GM18867 (cell line): ENCODE results near the gene MXRA8.
"Not testable (repeated sequence)": the region's sequence is repeated elsewhere in the genome, so short reads cannot be mapped to it uniquely, and the experiment has no call there.

Source experiments
- ATAC-seq: cut with Tn5 transposase; IDR thresholded peaks from one replicate; pipeline ENCODE4 v1.9.1; 2021; ENCODE audit warnings: mild to moderate bottlenecking, moderate library complexity; ENCODE audit not compliant: unreplicated experiment

The MXRA8 gene

DNA sequence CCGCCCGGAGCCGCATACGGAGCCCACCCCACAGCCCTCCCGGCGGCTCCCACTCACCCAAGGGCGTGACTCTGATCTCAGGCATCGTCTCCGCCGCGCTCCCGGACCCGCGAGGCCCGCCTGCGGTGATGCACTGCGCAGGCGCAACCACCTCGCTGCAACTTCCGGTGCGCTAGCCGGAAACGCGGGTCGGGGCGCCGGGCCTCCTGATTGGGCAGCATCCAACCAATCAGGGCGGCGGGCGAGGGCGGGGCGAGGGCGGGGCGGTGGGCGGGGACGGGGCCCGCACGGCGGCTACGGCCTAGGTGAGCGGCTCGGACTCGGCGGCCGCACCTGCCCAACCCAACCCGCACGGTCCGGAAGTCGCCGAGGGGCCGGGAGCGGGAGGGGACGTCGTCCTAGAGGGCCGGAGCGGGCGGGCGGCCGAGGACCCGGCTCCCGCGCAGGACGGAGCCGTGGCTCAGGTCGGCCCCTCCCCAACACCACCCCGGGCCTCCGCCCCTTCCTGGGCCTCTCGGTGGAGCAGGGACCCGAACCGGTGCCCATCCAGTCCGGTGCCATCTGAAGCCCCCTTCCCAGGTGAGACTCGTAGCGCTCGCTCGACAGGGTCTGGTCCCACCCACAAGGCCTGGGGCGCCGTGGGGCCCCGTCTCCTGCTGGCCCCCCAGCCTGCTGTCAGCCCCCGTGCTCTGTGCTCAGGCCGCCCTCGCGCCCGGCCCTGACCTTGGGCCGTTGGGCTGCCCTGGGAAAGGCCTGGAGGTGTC lies 33.6 kb downstream of the MXRA8 start, which contains the start of the genes CPTP and INTS11:
CPTP (plus strand) TSS at position 279 of the 764 bp plus-strand sequence. CDS start 2,109 bp downstream, outside the sequence.
INTS11 (minus strand) TSS at position 137 of the 764 bp plus-strand sequence; CDS start at position 85, 52 bp downstream.
- ATAC-seq = peak; percentile 64

DNA sequence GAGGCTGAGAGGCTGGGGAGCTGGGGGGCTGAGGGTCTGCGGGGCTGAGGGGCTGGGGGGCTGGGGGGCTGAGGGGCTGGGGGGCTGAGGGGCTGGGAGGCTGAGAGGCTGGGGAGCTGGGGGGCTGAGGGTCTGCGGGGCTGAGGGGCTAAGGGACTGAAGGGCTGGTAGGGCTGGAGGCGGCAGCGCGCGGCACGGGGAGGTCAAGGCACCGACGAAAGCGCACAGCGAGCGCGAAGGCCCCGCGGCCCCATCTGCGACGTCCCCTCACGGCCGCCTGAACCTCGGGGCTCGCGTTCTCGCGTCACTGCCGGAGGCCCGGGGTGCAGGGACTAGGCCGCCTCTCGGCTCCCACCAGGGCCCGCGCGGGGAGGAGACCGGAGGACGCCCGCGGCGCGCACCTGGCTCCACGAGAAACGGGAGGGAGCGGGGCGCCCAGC lies 34.3 kb downstream of the MXRA8 start:
- peak; percentile 25 for ATAC-seq

DNA sequence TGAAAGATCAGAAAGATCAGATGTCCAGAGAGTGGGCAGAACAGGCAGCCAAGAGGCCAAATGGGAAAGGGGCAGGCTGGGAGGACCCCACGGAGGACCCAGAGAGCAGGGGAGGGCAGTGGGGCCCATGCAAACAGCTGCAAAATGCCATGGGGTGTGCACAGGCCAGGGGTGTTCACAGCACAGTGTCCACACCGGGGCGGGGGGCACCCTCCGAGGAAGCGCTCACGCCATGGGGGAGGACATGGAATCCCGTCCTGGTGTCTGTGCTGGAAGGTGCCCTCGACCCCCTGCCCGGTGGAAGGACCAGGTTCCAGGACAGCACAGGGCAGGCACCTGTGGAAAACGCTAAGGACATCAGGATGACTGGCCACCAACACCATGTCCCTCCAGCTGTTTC lies 35.4 kb downstream of the MXRA8 start:
- no peak for ATAC-seq

DNA sequence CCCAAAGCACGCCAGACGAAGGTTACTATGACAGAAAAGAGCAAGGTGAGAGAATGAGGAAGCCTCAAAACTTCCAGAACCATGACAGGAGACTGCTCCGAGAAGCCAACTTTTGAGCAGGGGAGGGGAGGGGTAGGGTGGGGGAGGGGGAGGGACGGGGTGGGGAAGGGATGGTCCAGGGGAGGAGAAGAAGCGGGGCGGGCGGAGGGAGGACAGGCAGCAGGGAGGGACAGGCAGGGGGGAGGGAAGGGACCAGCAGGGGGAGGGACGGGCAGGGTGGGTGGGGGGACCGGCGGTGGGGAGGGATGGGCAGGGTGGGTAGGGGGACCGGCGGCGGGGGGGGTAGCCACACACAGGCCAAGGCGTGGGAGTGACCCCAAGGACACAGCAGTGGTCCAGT lies 35.9 kb downstream of the MXRA8 start:
- no peak for ATAC-seq

DNA sequence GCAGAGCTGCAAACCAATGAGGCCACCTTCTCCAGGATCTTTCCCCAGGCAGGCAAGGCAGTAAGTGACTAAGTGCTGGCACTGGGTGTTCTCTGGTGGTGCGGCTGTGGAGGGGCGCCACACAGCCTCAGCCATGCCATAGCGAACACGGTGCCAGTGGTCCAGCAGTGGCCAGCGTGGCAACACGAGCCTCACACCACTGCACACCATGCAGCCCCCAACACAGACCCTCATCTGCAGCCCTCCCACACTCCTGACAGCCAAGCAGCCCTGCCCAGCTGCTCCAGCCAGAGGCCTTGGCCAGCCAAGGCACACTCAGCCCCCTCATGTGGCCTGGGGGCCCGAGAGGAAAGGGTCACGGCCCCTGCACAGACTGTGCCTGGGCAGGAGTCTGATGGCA lies 36.9 kb downstream of the MXRA8 start:
- ATAC-seq = no peak

DNA sequence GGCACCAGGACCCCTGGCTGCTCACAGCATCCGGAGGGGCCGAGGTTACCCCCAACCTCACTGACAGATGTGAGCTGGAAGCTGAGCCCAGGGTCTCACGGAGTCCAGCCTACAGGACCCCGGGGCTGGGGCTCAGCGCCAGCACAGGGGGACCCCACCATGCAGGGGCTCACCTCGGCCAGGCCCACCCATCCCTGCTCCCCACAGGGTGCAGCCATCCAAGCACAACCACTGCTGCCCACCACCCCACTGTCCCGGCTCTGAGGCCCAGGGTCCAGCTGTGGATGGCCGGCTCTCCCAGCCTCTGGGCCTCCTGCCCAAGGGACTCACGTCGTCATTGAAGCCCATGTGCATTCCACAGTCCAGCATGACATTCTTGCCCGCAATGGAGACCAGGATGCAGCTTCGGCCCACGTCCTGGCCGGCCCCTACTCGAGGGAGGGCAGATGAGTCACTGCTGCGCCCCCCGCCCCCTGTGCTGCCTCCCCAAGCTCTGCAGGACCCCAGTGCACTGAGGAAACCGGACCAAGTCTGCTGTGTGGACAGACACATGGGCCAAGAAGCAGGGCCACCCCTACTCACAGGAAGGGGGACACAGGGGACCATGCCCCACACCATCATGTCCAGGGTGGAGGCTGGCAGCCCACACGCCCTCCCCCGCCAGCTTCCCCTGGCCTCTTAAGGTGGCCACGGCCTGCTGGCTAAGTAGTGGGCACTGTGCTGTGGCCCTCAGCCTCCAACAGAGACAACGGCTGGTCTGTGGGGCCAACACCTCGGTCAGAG lies 37.5 kb downstream of the MXRA8 start:
- no peak for ATAC-seq

DNA sequence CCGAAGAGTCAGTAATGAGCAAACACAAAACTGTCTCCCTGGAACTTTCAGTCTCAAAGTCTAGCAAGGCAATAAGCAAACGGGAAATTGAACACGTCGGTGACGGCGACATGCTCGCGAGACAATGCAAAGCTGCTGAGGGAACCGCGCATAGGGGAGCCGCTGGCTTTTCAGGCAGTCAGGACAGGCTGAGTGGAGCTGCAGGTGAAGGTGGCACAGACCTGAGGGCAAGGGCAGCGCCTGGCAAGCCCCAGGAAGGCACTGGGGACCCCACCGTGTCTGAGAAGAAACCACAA lies 38.8 kb downstream of the MXRA8 start:
- ATAC-seq = no peak

DNA sequence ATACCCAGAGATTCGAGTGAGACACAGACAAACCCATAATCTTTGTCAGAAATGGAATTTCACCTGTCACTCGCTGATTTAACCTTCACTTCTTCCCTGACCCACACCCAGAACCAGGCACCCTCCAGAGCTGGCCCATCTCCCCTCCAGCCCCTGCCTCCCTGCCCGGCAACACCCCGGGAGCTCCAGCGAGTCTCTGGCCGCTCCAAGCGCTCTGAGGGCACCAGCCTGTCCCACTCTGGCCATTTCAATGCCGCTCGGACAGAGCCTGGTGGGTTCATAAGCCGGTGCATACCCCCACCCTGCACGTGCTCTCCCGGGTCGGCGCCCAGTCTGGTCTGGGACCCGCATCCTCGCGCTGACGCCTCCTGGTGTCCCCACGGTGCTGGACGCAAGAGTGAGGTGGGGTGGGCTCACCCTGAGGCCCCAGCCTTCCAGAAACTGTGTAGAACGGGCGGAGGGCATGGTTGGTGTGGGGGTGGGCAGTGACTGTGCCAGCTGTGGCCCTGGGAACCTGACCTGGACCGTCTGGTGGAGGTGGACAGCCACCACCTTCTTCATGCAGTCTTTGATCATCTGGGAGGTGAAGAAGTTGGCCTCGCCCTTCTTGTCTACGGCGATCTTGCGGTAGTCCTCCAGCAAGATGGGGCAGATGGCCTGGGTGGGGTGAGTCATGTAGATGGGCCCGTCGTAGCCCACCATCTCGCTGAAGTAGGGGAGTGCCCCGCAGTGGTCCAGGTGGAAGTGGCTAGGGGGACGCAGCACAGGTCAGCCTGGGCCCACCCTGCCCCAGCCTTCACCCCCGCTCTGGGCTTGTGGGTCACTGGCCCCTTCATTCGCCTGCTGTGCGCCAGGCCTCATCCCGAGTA lies 39.3 kb downstream of the MXRA8 start:
- ATAC-seq = no peak

DNA sequence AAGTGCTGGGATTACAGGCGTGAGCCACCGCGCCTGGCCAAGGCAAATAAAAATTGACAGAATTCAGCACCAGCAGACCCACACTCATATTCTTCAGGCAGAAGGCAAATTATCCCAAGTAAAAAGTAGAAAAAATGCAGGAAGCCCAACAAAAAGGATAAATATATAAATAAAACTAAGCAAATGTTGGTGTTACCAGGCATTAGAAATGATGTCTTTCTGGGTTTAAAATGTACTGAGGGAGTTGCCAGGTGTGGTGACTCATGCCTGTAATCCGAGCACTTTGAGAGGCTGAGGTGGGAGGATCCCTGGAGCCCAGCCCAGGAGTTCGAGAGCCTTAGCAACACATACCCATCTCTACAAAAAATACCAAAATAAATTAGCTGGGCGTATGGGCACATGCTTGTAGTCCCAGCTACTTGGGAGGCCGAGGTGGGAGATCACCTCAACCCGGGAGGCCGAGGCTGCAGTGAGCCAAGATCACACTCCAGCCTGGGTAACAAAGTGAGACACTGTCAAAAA lies 40.2 kb downstream of the MXRA8 start:
- no peak for ATAC-seq

DNA sequence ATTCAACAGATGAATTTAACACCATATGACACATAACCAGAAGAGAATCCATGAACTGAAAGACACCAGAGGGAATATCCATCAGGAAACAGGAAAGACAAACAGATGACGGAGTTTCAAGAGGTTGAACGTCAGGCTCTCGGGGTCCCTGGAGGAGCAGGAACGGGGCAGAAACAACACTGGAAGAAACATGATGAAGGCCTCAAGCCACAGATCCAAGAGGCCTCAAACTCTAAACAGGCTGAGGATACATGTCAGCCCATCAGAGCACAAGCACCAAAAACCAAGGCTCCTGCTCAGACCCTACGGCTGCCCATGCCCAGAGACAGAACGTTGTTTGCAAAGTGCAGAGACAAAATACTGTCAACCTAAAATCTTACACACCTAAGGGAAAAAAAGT lies 40.9 kb downstream of the MXRA8 start:
- no peak for ATAC-seq

DNA sequence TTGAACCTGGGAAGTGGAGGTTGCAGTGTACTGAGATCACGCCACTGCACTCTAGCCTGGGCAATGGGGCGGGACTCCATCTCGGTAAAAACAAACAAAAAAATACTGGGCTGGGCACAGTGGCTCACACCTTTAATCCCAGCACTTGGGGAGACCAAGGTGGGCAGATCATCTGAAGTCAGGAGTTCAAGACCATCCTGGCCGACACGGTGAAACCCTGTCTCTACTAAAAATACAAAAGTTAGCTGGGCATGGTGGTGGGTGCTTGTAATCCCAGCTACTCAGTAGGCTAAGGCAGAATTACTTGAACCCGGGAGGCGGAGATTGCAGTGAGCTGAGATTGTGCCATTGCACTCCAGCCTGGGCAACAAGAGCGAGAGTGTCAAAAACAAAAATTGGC lies 42.2 kb downstream of the MXRA8 start:
- not testable (repeated sequence) for ATAC-seq

DNA sequence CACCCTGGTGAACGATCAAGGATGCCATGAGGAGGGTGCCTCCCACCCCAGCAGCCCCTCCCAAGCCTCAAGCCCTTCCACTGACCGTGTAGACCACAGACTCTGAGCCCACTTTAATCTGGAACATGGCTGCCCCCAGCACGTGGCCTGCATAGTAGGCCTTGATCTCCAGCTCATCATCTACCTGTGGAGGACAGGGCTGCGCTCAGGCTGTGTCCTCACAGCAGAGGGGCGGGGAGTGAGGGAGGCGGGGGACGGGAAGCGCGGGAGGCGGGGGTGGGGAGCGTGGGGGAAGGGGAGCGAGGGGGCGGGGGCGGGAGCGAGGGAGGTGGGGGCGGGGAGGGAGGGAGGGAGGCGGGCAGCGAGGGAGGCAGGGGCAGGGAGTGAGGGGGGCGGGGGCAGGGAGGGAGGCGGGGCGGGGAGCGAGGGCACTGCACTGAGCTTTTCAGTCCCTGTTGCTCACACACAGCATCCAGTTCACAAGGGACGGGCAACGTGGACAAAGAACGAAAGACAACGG lies 42.9 kb downstream of the MXRA8 start:
- no peak for ATAC-seq

DNA sequence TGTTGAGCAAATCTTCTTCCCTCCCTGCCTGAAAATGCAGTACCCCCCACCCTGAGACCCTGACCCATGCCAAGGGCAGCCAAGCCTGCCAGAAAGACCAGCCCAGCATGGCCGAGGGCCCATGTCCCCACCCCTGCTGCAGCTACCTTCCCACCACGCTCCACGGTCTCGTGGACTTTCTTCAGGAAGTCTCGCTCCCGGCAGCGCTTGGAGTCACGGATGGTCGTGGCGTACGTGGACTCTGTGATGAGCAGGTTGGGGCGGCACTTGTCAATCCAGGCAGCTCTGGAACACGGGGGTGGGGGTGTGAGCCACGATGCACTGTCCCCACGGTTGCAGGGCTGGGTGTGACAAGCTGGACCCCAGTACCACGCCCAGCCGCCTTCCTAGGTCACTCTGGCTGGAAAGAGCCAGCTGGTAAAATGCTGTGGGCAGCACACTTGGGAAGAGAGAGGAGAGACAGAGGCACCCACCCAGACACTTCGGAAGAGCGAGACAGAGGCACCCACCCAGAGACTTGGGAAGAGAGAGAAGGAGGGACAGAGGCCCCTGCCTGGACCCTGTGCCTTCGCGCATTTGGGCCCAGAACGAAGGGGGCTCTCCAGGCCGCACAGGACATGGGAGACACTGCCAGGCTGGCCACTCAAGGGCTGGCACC lies 43.5 kb downstream of the MXRA8 start:
- ATAC-seq = no peak

DNA sequence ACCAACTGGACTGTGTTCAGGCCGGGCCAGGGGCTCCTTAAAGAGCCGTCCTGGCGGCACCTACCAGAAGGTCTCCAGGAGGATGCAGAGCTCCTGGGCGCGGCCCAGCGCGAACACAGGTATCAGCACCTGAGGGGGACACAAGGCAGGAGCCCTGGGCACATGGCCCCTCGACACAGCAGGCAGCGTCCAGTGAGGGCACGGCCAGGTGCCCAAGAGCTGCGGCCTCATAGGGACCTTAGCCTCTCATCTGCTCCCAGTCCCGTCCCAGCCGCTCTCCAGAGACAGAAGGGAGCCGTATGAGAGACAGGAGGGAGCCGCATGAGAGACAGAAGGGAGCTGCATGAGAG lies 44.1 kb downstream of the MXRA8 start:
- ATAC-seq = no peak

DNA sequence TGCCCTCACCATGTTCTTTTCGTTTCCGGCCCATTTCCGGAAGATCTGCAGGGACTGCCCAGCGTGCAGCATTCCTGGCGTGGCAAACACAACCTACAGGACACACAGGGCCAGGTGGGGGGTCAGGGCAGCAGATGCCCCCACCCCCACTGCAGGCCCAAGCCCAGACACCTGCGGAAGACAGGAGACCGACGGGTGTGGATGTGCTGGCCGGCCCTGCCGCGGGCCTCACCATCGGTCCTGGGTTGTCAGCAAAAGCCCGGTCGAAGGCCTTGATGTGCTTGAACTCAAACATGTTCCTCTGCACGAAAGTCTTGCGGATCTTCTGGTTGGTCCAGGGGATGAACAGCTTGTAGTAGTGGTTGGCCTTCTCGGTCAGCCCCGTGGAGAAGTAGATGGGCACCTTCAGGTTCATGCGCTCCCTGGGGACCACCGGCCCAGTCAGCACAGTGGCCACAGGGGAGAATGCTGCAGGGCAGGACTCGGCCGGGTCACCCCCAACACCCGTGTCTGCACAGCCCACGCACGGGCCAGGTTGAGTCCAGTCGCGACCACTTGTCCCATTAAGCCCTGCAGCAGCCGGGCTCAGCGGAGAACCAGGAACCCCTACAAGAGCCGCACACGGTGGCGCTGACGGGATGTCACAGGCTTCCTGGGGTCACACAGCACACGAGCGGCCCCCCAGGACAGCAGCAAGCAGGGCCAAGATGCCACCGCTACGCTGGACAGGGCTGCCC lies 44.7 kb downstream of the MXRA8 start:
- ATAC-seq = no peak

DNA sequence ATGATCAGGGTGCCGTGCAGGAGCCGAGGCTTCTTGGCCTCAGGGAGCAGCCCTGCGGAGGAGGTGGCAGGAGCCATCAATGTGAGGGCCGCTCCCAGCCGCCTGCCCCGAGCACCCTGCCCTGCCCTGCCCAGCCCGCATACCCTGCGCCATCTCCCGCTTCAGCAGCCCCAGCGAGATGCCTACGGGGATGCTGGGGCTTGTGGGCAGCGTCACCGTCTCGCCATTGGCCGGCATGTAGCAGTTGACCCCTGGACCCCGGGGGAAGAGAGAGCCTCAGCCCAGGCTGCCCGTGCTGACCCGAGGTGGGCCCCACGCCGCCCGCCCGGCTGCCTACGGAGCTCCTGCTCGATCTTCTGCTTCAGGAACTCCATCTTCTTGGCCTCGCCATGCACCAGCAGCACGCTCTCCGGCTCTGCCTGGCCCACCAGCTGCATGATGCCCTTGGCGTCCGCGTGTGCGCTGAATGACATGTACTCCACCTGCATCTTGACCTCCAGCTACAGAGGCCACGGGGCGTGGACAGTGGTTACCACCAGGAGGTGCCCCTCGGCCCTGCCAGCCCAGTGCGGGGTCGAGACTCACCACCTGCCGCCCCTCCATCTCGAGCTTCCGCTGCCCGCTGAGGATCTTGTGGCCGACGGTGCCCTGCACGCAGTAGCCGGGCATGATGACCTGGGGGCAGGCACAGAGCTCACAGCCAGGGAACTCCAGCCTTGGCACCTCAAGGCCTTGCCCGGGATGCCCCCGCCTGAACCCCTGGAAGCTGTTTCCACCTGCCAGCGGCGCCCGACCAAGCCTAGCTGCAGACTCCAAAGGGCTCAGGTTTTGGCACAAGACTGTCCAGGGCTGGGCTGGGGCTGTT lies 45.7 kb downstream of the MXRA8 start:
- ATAC-seq = no peak

DNA sequence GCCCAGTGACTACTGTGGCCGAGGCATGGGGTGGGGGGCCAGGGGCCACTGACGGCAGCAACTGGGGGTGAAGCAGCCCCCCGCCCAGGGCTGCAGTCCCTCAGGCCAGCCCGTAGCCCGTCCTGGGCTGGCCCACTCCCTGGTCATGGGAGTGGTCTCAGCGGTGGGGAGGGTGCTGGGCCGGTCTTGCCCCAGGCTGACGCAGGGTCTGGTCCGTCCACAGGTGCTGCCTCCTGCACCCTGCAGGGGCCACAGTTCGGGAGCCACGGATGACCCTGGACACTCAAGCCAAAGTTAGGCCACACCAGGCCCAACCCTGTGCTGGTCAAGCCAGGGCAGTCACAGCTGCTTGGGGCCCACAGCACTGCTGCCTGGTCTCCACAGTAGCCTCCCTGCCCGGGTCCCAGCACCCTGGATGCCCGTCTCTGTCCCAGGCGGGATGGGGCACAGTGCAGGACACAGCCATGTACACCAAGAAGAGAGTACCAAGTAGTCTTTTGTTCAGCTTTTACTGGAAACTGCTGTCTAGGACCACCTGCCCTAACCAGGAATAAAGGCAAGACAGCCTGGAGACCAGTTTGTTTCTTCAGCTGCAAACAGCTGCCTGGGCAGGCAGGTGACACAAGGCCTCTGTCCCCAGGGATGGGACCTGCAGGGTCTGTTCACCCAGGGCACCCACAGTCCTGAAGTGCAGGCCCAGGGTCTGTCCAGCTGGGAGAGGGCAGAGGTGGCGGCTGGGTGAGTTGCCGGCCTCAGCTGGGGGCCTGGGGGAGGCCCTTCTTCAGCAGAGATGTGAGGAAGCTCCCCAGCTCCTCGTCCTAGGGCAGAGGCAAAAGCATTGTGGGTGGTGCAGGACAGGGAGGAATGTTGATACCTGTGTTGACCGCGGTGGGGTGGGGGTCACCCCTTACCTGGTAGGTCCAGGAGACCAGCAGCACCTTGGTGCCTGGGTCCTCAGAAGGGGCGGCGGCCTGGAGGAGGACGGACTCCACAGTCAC lies 46.9 kb downstream of the MXRA8 start:
- ATAC-seq = no peak
